Mononuclear cell (primary cell): Measurements from ENCODE around the gene TMEM163. TPM values are rescaled to one million over a fixed set of nuclear protein-coding genes. Genes with fewer than 3 reads are reported as not detected.
"Not testable (repeated sequence)": the region's sequence is repeated elsewhere in the genome, so short reads cannot be mapped to it uniquely, and the experiment has no call there.

Experiments used
- H3K27me3 ChIP-seq: 2 replicates; pipeline ENCODE4 v1.6.0; 2011; ENCODE audit warnings: low read length, control low read depth; ENCODE audit not compliant: insufficient read depth
- H3K4me1 ChIP-seq: 2 replicates; pipeline ENCODE4 v1.5.1; 2011; ENCODE audit warnings: mild to moderate bottlenecking, low read length, control low read depth; ENCODE audit not compliant: insufficient read depth
- H3K4me3 ChIP-seq: 2 replicates; pipeline ENCODE4 v1.5.1; 2011; ENCODE audit warnings: mild to moderate bottlenecking, low read length, moderate library complexity
- H3K9me3 ChIP-seq: 2 replicates; pipeline ENCODE4 v1.5.1; 2011; ENCODE audit warnings: low read depth, mild to moderate bottlenecking, control low read depth, low read length
- total RNA-seq: library from RNA; depleted of rRNA; stranded (reverse); fragments of >200 nt; gene quantifications from one replicate; pipeline ENCODE4 v1.2.3, GENCODE V29; 2012

Gene TMEM163
- total RNA-seq, 1 donor: 0.63 TPM

- Histone ChIP-seq H3K4me3 (no peak overlapping the region), H3K4me1 (peaks cover 52% of the 10 kb centered on the region), H3K27me3 (no peaks in the 10 kb centered on the region), H3K9me3 (no peaks in the 10 kb centered on the region)
Measured at GRCh38 chr2:134667541-134667940, 51.3 kb downstream of the TMEM163 start.

GRCh38 chr2:134667081-134667480 is 51.7 kb downstream of the TMEM163 start:
- no peak overlapping the region for H3K4me3 ChIP-seq
- peaks cover 52% of the 10 kb centered on the region for H3K4me1 ChIP-seq
- no peaks in the 10 kb centered on the region for H3K27me3 ChIP-seq
- no peaks in the 10 kb centered on the region for H3K9me3 ChIP-seq

GRCh38 chr2:134665727-134666506 is 52.9 kb downstream of the TMEM163 start:
- H3K9me3 ChIP-seq: no peaks in the 10 kb centered on the region
- H3K4me3 ChIP-seq: no peak overlapping the region
- H3K4me1 ChIP-seq: peaks cover 43% of the 10 kb centered on the region
- no peaks in the 10 kb centered on the region for H3K27me3 ChIP-seq

- Histone ChIP-seq H3K9me3 (no peaks in the 10 kb centered on the region), H3K4me3 (no peak overlapping the region), H3K27me3 (no peaks in the 10 kb centered on the region), H3K4me1 (peaks cover 23% of the 10 kb centered on the region)
Measured at GRCh38 chr2:134663451-134664450, 55.0 kb downstream of the TMEM163 start.

- Histone ChIP-seq H3K27me3 (no peaks in the 10 kb centered on the region), H3K4me3 (no peak overlapping the region), H3K9me3 (no peaks in the 10 kb centered on the region), H3K4me1 (peaks cover 13% of the 10 kb centered on the region)
Measured at GRCh38 chr2:134662751-134663150, 56.0 kb downstream of the TMEM163 start.

- Histone ChIP-seq H3K4me3 (no peak overlapping the region), H3K9me3 (no peaks in the 10 kb centered on the region), H3K4me1 (no peaks in the 10 kb centered on the region), H3K27me3 (no peaks in the 10 kb centered on the region)
Measured at GRCh38 chr2:134660626-134661402, 58.0 kb downstream of the TMEM163 start.

- Histone ChIP-seq H3K27me3 (no peaks in the 10 kb centered on the region), H3K9me3 (no peaks in the 10 kb centered on the region), H3K4me1 (no peaks in the 10 kb centered on the region), H3K4me3 (no peak overlapping the region)
Measured at GRCh38 chr2:134659724-134660123, 59.1 kb downstream of the TMEM163 start.

GRCh38 chr2:134657650-134658250 is 61.0 kb downstream of the TMEM163 start:
- no peaks in the 10 kb centered on the region for H3K27me3 ChIP-seq
- no peak overlapping the region for H3K4me3 ChIP-seq
- H3K9me3 ChIP-seq: no peaks in the 10 kb centered on the region
- no peaks in the 10 kb centered on the region for H3K4me1 ChIP-seq

GRCh38 chr2:134656391-134656790 is 62.4 kb downstream of the TMEM163 start:
- H3K27me3 ChIP-seq: not testable (repeated sequence)

GRCh38 chr2:134648586-134648985 is 70.2 kb downstream of the TMEM163 start:
- Histone ChIP-seq H3K4me1 (no peaks in the 10 kb centered on the region), H3K27me3 (no peaks in the 10 kb centered on the region), H3K9me3 (no peaks in the 10 kb centered on the region), H3K4me3 (no peak overlapping the region)

More at GRCh38 chr2:134656391-134656790, 62.4 kb downstream of the TMEM163 start:
- not testable (repeated sequence) for H3K4me1 ChIP-seq, H3K4me3 ChIP-seq, H3K9me3 ChIP-seq

GRCh38 chr2:134647607-134648256 is 71.1 kb downstream of the TMEM163 start:
- H3K4me3 ChIP-seq: no peak overlapping the region
- no peaks in the 10 kb centered on the region for H3K27me3 ChIP-seq
- H3K4me1 ChIP-seq: no peaks in the 10 kb centered on the region
- H3K9me3 ChIP-seq: no peaks in the 10 kb centered on the region

GRCh38 chr2:134642938-134643337 is 75.9 kb downstream of the TMEM163 start:
- no peaks in the 10 kb centered on the region for H3K4me1 ChIP-seq
- H3K9me3 ChIP-seq: no peaks in the 10 kb centered on the region
- no peaks in the 10 kb centered on the region for H3K27me3 ChIP-seq
- H3K4me3 ChIP-seq: no peak overlapping the region

GRCh38 chr2:134640494-134640893 is 78.3 kb downstream of the TMEM163 start:
- Histone ChIP-seq H3K4me3 (no peak overlapping the region), H3K9me3 (no peaks in the 10 kb centered on the region), H3K4me1 (no peaks in the 10 kb centered on the region), H3K27me3 (no peaks in the 10 kb centered on the region)

GRCh38 chr2:134639265-134639664 is 79.5 kb downstream of the TMEM163 start:
- H3K4me1 ChIP-seq: no peaks in the 10 kb centered on the region
- no peak overlapping the region for H3K4me3 ChIP-seq
- no peaks in the 10 kb centered on the region for H3K9me3 ChIP-seq
- no peaks in the 10 kb centered on the region for H3K27me3 ChIP-seq
